A549 (cell line): ENCODE results near the gene TMEM255B.

ENCODE experiments used
- BCL3 ChIP-seq: fragments of >200 bp; sonication (Bioruptor Twin); formaldehyde crosslinking; IDR thresholded peaks from 3 replicates; pipeline ENCODE4 v1.6.1; 2016
- CHD2 ChIP-seq: fragments of 150-350 bp; IDR thresholded peaks from 2 replicates; pipeline ENCODE4 v1.6.1; 2014; ENCODE audit warnings: low read length; ENCODE audit not compliant: partially characterized antibody
- CHD4 ChIP-seq: fragments of 200-600 bp; sonication (generic); IDR thresholded peaks from 2 replicates; pipeline ENCODE4 v1.6.1; 2016; ENCODE audit warnings: antibody characterized with exemption, mild to moderate bottlenecking, borderline replicate concordance
- CTCF ChIP-seq: fragments of >200 bp; sonication (Bioruptor Twin); formaldehyde crosslinking; IDR thresholded peaks from 3 replicates; pipeline ENCODE4 v1.5.1; 2016
- ELK1 ChIP-seq: fragments of 150-350 bp; IDR thresholded peaks from 2 replicates; pipeline ENCODE4 v1.6.1; 2014; ENCODE audit warnings: low read depth, mild to moderate bottlenecking, low read length
- EP300 ChIP-seq, 2 experiments: fragments of >200 bp; sonication (Bioruptor Twin); formaldehyde crosslinking; IDR thresholded peaks; 2 replicates in 1 of 2; 3 replicates in 1 of 2; pipeline ENCODE4 v1.6.1; 2016 to 2017
- JUNB ChIP-seq: fragments of >200 bp; sonication (Bioruptor Twin); formaldehyde crosslinking; IDR thresholded peaks from 2 replicates; pipeline ENCODE4 v1.6.1; 2016
- KDM1A ChIP-seq: fragments of 200-600 bp; sonication (generic); IDR thresholded peaks from 2 replicates; pipeline ENCODE4 v1.6.1; 2016; ENCODE audit warnings: low read depth, mild to moderate bottlenecking
- MYC ChIP-seq: IDR thresholded peaks from 2 replicates; pipeline ENCODE4 v1.6.1; 2012; ENCODE audit warnings: mild to moderate bottlenecking, inconsistent platforms, low read length, improper control_type of control experiment, borderline replicate concordance
- NPAS2 ChIP-seq: fragments of 250-450 bp; sonication (Bioruptor Pico); IDR thresholded peaks from 2 replicates; pipeline ENCODE4 v1.8.0; 2022; ENCODE audit warnings: mild to moderate bottlenecking, moderate library complexity, borderline replicate concordance
- NR3C1 ChIP-seq: fragments of >200 bp; sonication (Bioruptor Twin); formaldehyde crosslinking; IDR thresholded peaks from 3 replicates; pipeline ENCODE4 v1.6.1; 2017
- POLR2A ChIP-seq: IDR thresholded peaks from 2 replicates; pipeline ENCODE4 v1.6.1; 2012; ENCODE audit warnings: mild to moderate bottlenecking, low read length
- RCOR1 ChIP-seq: fragments of 150-350 bp; IDR thresholded peaks from 2 replicates; pipeline ENCODE4 v1.6.1; 2014; ENCODE audit warnings: antibody characterized with exemption, low read length, low read depth
- ZC3H11A ChIP-seq: fragments of 450-650 bp; IDR thresholded peaks from 2 replicates; pipeline ENCODE4 v1.6.1; 2014; ENCODE audit warnings: antibody characterized with exemption, mild to moderate bottlenecking

- no peak for TF ChIP-seq ELK1
- no peak for TF ChIP-seq CTCF
- no peak for TF ChIP-seq POLR2A
- no peak for TF ChIP-seq MYC
- TF ChIP-seq BCL3 = no peak
- no peak for TF ChIP-seq EP300 (IDR thresholded peaks at IDR 0.05)
- no peak for TF ChIP-seq NR3C1
- no peak for TF ChIP-seq RCOR1
- TF ChIP-seq CHD2 = no peak
- TF ChIP-seq CHD4 = no peak
- TF ChIP-seq KDM1A = no peak
- TF ChIP-seq JUNB = no peak
- TF ChIP-seq NPAS2 (CRISPR knock-in tag) = no peak
- TF ChIP-seq ZC3H11A = no peak
These were observed 50.9 kb downstream of the TMEM255B start for GRCh38 chr13:113809934-113810333.
